HepG2 (cell line): ENCODE data around the gene RNF208. TPM values are rescaled to one million over a fixed set of nuclear protein-coding genes. Genes with fewer than 3 reads are reported as not detected.

Experiments used
- BRD4 ChIP-seq: sonication (generic); formaldehyde crosslinking; IDR thresholded peaks from 2 replicates; pipeline ENCODE4 v1.4.0; 2020; ENCODE audit warnings: missing genetic modification reagents
- DMTF1 ChIP-seq: sonication (generic); formaldehyde crosslinking; IDR thresholded peaks from 2 replicates; pipeline ENCODE4 v1.4.0; 2020; ENCODE audit warnings: mild to moderate bottlenecking, missing genetic modification reagents
- KLF16 ChIP-seq, 2 experiments: sonication (generic) in 1 of 2; formaldehyde crosslinking in 1 of 2; IDR thresholded peaks; 2 replicates each; pipeline versions ENCODE4 v1.6.1 to v1.8.0; 2016 to 2023; ENCODE audit warnings: missing genetic modification reagents in 2 of 2, missing compliant biosample characterization in 1 of 2
- MEIS1 ChIP-seq: sonication (generic); formaldehyde crosslinking; IDR thresholded peaks from 2 replicates; pipeline ENCODE4 v1.9.0; 2021; ENCODE audit warnings: mild to moderate bottlenecking, missing genetic modification reagents, moderate library complexity, borderline replicate concordance
- PHF21A ChIP-seq: sonication (generic); formaldehyde crosslinking; IDR thresholded peaks from 2 replicates; pipeline ENCODE4 v1.5.0; 2020; ENCODE audit warnings: mild to moderate bottlenecking, missing genetic modification reagents
- RBFOX2 ChIP-seq: fragments of 200-400 bp; formaldehyde crosslinking; IDR thresholded peaks from 2 replicates; pipeline ENCODE4 v1.6.1; 2017; ENCODE audit warnings: low read depth, mild to moderate bottlenecking, low read length
- RXRA ChIP-seq: sonication (generic); formaldehyde crosslinking; IDR thresholded peaks from 2 replicates; pipeline ENCODE4 v1.5.1; 2020; ENCODE audit warnings: missing genetic modification reagents
- SP1 ChIP-seq, 2 experiments: fragments of 450-650 bp in 1 of 2; sonication (generic) in 1 of 2; formaldehyde crosslinking in 1 of 2; IDR thresholded peaks; 2 replicates each; pipeline versions ENCODE4 v1.4.0 to v1.6.1; 2016 to 2020; ENCODE audit warnings: missing genetic modification reagents in 1 of 2
- TCF7 ChIP-seq: sonication (generic); IDR thresholded peaks from 2 replicates; pipeline ENCODE4 v1.6.1; 2016; ENCODE audit warnings: antibody characterized with exemption, low read depth
- ZBTB20 ChIP-seq: sonication (generic); formaldehyde crosslinking; IDR thresholded peaks from 2 replicates; pipeline ENCODE4 v1.8.1; 2023; ENCODE audit warnings: missing genetic modification reagents, low read depth, mild to moderate bottlenecking, borderline replicate concordance
- ZFX ChIP-seq: sonication (generic); formaldehyde crosslinking; IDR thresholded peaks from 2 replicates; pipeline ENCODE4 v1.4.0; 2020; ENCODE audit warnings: mild to moderate bottlenecking, low read depth, missing genetic modification reagents, moderate library complexity
- ZMYM2 ChIP-seq: sonication (generic); formaldehyde crosslinking; IDR thresholded peaks from 2 replicates; pipeline ENCODE4 v1.8.0; 2022; ENCODE audit warnings: mild to moderate bottlenecking, missing genetic modification reagents
- ZNF160 ChIP-seq: sonication (generic); formaldehyde crosslinking; IDR thresholded peaks from 2 replicates; pipeline ENCODE4 v1.8.0; 2022; ENCODE audit warnings: mild to moderate bottlenecking, inconsistent platforms, missing genetic modification reagents
- ZNF318 ChIP-seq: sonication (generic); formaldehyde crosslinking; IDR thresholded peaks from 2 replicates; pipeline ENCODE4 v1.4.0; 2020; ENCODE audit warnings: mild to moderate bottlenecking, missing genetic modification reagents
- ZNF777 ChIP-seq: sonication (generic); formaldehyde crosslinking; IDR thresholded peaks from 2 replicates; pipeline ENCODE4 v1.4.0; 2020; ENCODE audit warnings: missing genetic modification reagents
- polyA plus RNA-seq, 8 experiments: library from polyadenylated mRNA; depleted of rRNA in 3 of 8; stranded (reverse) in 7 of 8; unstranded in 1 of 8; fragments of >200 nt; fragmentation: Illumina TruSeq in 4 of 8; extraction: Trizol in 4 of 8; gene quantifications; 2 replicates each; pipeline versions ENCODE4 v1.2.1 to v1.2.3, GENCODE V29; 2011 to 2016; ENCODE audit warnings: low read depth in 4 of 8, missing spikeins in 1 of 8, mixed read lengths in 1 of 8; ENCODE audit not compliant: insufficient read depth in 1 of 8
- total RNA-seq, 5 experiments: library from RNA; depleted of rRNA; stranded (reverse); fragments of >200 nt; fragmentation: Illumina TruSeq; extraction: Trizol; gene quantifications; 2 replicates each; pipeline ENCODE4 v1.2.3, GENCODE V29; 2016; ENCODE audit warnings: low read depth in 1 of 5
- TF ChIP-seq, protein P1 (sequence below): sonication (generic); formaldehyde crosslinking; IDR thresholded peaks from 2 replicates; pipeline ENCODE4 v1.5.1; 2020; ENCODE audit warnings: mild to moderate bottlenecking, missing genetic modification reagents, borderline replicate concordance

The RNF208 gene
- total and polyA plus RNA-seq, 2 of the 13 experiments (the other 11 are each of a cell fraction or from before 2014, with no cell fraction given) = 1.6 to 2.1 TPM

GRCh38 chr9:137242269-137243203, 20.5 kb upstream of the RNF208 start (continued):
- TF ChIP-seq ZNF318 (CRISPR knock-in tag) (no peak), ZBTB20 (CRISPR knock-in tag) (0 out of 2 replicates have a peak, but pooled peaks have one; percentile 54), BRD4 (CRISPR knock-in tag) (0 out of 2 replicates have a peak, but pooled peaks have one; percentile 11), TCF7 (no peak), RBFOX2 (peak; percentile 76), SP1 (IDR thresholded peaks at IDR 0.05) (no peak), SP1 (CRISPR knock-in tag; IDR thresholded peaks at IDR 0.05) (no peak), MEIS1 (0 out of 2 replicates have a peak, but pooled peaks have one; percentile 12), ZMYM2 (no peak; the same call in 1 of the 2 replicates), KLF16 (CRISPR knock-in tag; IDR thresholded peaks at IDR 0.05) (0 out of 4 replicates have a peak, but pooled peaks of 1 of the 2 experiments have one; percentile 5), DMTF1 (no peak), RXRA (CRISPR knock-in tag) (peak; percentile 8; the same call in 1 of the 2 replicates), ZFX (no peak), ZNF777 (0 out of 2 replicates have a peak, but pooled peaks have one; percentile 1), PHF21A (peak; percentile 40; the same call in 1 of the 2 replicates), ZNF160 (CRISPR knock-in tag) (peak; percentile 5; the same call in 1 of the 2 replicates)
- TF ChIP-seq, protein P1, sequence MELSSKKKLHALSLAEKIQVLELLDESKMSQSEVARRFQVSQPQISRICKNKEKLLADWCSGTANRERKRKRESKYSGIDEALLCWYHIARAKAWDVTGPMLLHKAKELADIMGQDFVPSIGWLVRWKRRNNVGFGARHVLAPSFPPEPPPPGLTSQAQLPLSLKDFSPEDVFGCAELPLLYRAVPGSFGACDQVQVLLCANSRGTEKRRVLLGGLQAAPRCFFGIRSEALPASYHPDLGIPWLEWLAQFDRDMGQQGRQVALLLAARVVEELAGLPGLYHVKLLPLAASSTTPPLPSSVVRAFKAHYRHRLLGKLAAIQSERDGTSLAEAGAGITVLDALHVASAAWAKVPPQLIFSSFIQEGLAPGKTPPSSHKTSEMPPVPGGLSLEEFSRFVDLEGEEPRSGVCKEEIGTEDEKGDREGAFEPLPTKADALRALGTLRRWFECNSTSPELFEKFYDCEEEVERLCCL (CRISPR knock-in tag) = peak; percentile 63; the same call in 1 of the 2 replicates
